Measurements from ENCODE around the gene PRSS2. TPM values are rescaled to one million over a fixed set of nuclear protein-coding genes. Genes with fewer than 3 reads are reported as not detected.

Gene PRSS2
- total RNA-seq, 3 donors from 2014 or later (not counting 1 experiment from before 2014, with no cell fraction given): not detected

GRCh38 chr7:142795339-142795863, 24.6 kb downstream of the PRSS2 start:
- Mint-ChIP-seq H3K36me3 (peaks cover 19% of the 10 kb centered on the region), H3K9me3 (no peaks in the 10 kb centered on the region), H3K4me3 (peak overlapping the region; percentile 99), H3K27me3 (ENCODE audit: low read depth in 2 of 2) (no peaks in the 10 kb centered on the region), H3K4me1 (peaks cover 74 to 90% of the 10 kb centered on the region in 2 donors), H3K27ac (peak overlapping the region; percentile 92 to 100)
- intact Hi-C loops (cut with micrococcal nuclease): loop anchor here (1.0 to 10.0 kb wide), 2 partner anchors 8 to 579 kb away; no protein-coding TSS in a partner anchor
- no peaks in the 10 kb centered on the region for H3K27me3 ChIP-seq (ENCODE audit: control insufficient read depth, insufficient read depth, low read length)
- peak overlapping the region; percentile 98 for H3K27ac ChIP-seq (ENCODE audit: low read length)
- peak; percentile 62 to 80 for DNase-seq
- WGBS (ENCODE audit: insufficient coverage): 15% methylated on average over 4 of the region's 5 CpGs
- no peak for TF ChIP-seq CTCF (IDR thresholded peaks at IDR 0.05)
- peaks cover 22% of the 10 kb centered on the region for H3K36me3 ChIP-seq (ENCODE audit: control insufficient read depth, insufficient read depth, low read length)
- H3K4me1 ChIP-seq (ENCODE audit: control insufficient read depth, insufficient read depth, low read length): peaks cover 60% of the 10 kb centered on the region
- H3K4me3 ChIP-seq (ENCODE audit: low read length): peak overlapping the region; percentile 93
- no peaks in the 10 kb centered on the region for H3K9me3 ChIP-seq (ENCODE audit: control insufficient read depth, insufficient read depth, low read length)
- ATAC-seq: peak; percentile 27 to 47 (median 47)

DNA sequence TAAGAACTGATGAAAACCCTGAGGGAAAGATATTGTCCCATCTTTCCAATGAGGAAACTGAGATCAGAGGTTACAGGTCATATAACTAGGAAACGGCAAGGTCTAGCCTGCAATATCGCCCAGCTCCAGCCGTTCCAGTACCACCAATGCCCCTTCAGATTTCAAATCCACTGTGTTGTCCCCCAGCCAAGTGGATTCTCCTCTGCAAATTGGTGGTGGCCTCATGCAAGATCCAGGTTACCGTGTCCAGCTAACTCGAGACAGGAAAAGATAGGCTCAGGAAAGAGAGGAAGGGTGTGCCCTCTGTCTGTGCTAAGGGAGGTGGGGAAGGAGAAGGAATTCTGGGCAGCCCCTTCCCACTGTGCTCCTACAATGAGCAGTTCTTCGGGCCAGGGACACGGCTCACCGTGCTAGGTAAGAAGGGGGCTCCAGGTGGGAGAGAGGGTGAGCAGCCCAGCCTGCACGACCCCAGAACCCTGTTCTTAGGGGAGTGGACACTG, 25.3 kb downstream of the PRSS2 start:
- peaks cover 62% of the 10 kb centered on the region for H3K4me1 ChIP-seq (ENCODE audit: control insufficient read depth, insufficient read depth, low read length)
- no peak for TF ChIP-seq CTCF (IDR thresholded peaks at IDR 0.05)
- H3K36me3 ChIP-seq (ENCODE audit: control insufficient read depth, insufficient read depth, low read length): peaks cover 22% of the 10 kb centered on the region
- no peaks in the 10 kb centered on the region for H3K9me3 ChIP-seq (ENCODE audit: control insufficient read depth, insufficient read depth, low read length)
- 24% methylated on average over 9 of the region's 9 CpGs for WGBS (ENCODE audit: insufficient coverage)
- Mint-ChIP-seq H3K36me3 (peaks cover 19% of the 10 kb centered on the region), H3K4me3 (peak overlapping the region; percentile 99), H3K4me1 (peaks cover 74 to 90% of the 10 kb centered on the region in 2 donors), H3K27me3 (ENCODE audit: low read depth in 2 of 2) (no peaks in the 10 kb centered on the region), H3K9me3 (no peaks in the 10 kb centered on the region), H3K27ac (peak overlapping the region; percentile 92 to 100)
- peak overlapping the region; percentile 98 for H3K27ac ChIP-seq (ENCODE audit: low read length)
- H3K27me3 ChIP-seq (ENCODE audit: control insufficient read depth, insufficient read depth, low read length): no peaks in the 10 kb centered on the region
- intact Hi-C loops (cut with micrococcal nuclease): loop anchor here (1.0 to 10.0 kb wide), 2 partner anchors 8 to 579 kb away; no protein-coding TSS in a partner anchor
- peak overlapping the region; percentile 93 for H3K4me3 ChIP-seq (ENCODE audit: low read length)
- ATAC-seq (no peak), DNase-seq (peak in 1 of 2 donors; percentile 8)

DNA sequence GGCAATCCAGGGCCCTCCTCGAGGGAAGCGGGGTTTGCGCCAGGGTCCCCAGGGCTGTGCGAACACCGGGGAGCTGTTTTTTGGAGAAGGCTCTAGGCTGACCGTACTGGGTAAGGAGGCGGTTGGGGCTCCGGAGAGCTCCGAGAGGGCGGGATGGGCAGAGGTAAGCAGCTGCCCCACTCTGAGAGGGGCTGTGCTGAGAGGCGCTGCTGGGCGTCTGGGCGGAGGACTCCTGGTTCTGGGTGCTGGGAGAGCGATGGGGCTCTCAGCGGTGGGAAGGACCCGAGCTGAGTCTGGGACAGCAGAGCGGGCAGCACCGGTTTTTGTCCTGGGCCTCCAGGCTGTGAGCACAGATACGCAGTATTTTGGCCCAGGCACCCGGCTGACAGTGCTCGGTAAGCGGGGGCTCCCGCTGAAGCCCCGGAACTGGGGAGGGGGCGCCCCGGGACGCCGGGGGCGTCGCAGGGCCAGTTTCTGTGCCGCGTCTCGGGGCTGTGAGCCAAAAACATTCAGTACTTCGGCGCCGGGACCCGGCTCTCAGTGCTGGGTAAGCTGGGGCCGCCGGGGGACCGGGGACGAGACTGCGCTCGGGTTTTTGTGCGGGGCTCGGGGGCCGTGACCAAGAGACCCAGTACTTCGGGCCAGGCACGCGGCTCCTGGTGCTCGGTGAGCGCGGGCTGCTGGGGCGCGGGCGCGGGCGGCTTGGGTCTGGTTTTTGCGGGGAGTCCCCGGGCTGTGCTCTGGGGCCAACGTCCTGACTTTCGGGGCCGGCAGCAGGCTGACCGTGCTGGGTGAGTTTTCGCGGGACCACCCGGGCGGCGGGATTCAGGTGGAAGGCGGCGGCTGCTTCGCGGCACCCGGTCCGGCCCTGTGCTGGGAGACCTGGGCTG, 26.0 kb downstream of the PRSS2 start:
- no peaks in the 10 kb centered on the region for H3K27me3 Mint-ChIP-seq (ENCODE audit: low read depth in 2 of 2)
- peak overlapping the region; percentile 92 to 100 for H3K27ac Mint-ChIP-seq
- Histone ChIP-seq H3K9me3 (ENCODE audit: control insufficient read depth, insufficient read depth, low read length) (no peaks in the 10 kb centered on the region), H3K4me1 (ENCODE audit: control insufficient read depth, insufficient read depth, low read length) (peaks cover 64% of the 10 kb centered on the region), H3K27me3 (ENCODE audit: control insufficient read depth, insufficient read depth, low read length) (no peaks in the 10 kb centered on the region), H3K36me3 (ENCODE audit: control insufficient read depth, insufficient read depth, low read length) (peaks cover 24% of the 10 kb centered on the region), H3K4me3 (ENCODE audit: low read length) (peak overlapping the region; percentile 93), H3K27ac (ENCODE audit: low read length) (peak overlapping the region; percentile 98)
- DNase-seq (peak in 1 of 2 donors; percentile 32), ATAC-seq (peak; percentile 19 to 38 (median 36))
- TF ChIP-seq CTCF (IDR thresholded peaks at IDR 0.05): no peak
- H3K4me3 Mint-ChIP-seq: peak overlapping the region; percentile 99
- H3K36me3 Mint-ChIP-seq: peaks cover 23% of the 10 kb centered on the region
- peaks cover 76 to 92% of the 10 kb centered on the region in 2 donors for H3K4me1 Mint-ChIP-seq
- no peaks in the 10 kb centered on the region for H3K9me3 Mint-ChIP-seq
- 3% methylated on average over 74 of the region's 74 CpGs for WGBS (ENCODE audit: insufficient coverage)
- intact Hi-C loops (cut with micrococcal nuclease): loop anchor here (1.0 to 10.0 kb wide), 2 partner anchors 8 to 578 kb away; no protein-coding TSS in a partner anchor

Data from natural killer cell (primary cell).